Measurements from ENCODE around the gene GPR137B. TPM values are rescaled to one million over a fixed set of nuclear protein-coding genes. Genes with fewer than 3 reads are reported as not detected.

Gene GPR137B
- total and polyA plus RNA-seq, 2 experiments from 2014 or later, result 4.5 to 11.1 TPM

DNA sequence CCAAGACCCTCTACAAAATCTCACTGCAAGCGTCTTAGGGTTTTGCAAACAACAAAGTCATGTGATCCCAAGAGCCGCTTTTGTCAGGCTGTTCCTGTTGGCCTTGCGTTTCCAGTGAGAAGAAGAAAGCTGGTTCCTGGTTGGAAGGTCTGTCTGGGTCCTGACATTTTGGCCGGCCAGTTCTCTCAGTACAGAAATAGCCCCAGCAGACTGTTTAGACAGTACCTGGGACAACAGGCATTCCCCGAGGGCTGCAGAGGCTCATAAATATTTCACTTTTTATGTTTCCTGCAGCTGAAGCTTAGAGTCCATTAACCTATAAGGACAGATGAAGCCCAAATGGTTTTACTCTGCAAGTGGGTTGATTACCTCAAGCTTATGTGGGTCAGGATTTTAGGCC lies 8.6 kb downstream of the GPR137B start (continued):
- TF ChIP-seq POLR2AphosphoS5 (IDR thresholded peaks at IDR 0.05; ENCODE audit: low read depth) (no peak), CREB1 (CRISPR knock-in tag; IDR thresholded peaks at IDR 0.05; ENCODE audit: low read depth) (no peak)
- TF ChIP-seq, protein P1, sequence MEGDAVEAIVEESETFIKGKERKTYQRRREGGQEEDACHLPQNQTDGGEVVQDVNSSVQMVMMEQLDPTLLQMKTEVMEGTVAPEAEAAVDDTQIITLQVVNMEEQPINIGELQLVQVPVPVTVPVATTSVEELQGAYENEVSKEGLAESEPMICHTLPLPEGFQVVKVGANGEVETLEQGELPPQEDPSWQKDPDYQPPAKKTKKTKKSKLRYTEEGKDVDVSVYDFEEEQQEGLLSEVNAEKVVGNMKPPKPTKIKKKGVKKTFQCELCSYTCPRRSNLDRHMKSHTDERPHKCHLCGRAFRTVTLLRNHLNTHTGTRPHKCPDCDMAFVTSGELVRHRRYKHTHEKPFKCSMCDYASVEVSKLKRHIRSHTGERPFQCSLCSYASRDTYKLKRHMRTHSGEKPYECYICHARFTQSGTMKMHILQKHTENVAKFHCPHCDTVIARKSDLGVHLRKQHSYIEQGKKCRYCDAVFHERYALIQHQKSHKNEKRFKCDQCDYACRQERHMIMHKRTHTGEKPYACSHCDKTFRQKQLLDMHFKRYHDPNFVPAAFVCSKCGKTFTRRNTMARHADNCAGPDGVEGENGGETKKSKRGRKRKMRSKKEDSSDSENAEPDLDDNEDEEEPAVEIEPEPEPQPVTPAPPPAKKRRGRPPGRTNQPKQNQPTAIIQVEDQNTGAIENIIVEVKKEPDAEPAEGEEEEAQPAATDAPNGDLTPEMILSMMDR (conservative IDR thresholded peaks at IDR 0.05; ENCODE audit: low read depth in 2 of 2), result no peak
- TF ChIP-seq, protein P2, sequence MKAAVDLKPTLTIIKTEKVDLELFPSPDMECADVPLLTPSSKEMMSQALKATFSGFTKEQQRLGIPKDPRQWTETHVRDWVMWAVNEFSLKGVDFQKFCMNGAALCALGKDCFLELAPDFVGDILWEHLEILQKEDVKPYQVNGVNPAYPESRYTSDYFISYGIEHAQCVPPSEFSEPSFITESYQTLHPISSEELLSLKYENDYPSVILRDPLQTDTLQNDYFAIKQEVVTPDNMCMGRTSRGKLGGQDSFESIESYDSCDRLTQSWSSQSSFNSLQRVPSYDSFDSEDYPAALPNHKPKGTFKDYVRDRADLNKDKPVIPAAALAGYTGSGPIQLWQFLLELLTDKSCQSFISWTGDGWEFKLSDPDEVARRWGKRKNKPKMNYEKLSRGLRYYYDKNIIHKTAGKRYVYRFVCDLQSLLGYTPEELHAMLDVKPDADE (IDR thresholded peaks at IDR 0.05), result no peak

DNA sequence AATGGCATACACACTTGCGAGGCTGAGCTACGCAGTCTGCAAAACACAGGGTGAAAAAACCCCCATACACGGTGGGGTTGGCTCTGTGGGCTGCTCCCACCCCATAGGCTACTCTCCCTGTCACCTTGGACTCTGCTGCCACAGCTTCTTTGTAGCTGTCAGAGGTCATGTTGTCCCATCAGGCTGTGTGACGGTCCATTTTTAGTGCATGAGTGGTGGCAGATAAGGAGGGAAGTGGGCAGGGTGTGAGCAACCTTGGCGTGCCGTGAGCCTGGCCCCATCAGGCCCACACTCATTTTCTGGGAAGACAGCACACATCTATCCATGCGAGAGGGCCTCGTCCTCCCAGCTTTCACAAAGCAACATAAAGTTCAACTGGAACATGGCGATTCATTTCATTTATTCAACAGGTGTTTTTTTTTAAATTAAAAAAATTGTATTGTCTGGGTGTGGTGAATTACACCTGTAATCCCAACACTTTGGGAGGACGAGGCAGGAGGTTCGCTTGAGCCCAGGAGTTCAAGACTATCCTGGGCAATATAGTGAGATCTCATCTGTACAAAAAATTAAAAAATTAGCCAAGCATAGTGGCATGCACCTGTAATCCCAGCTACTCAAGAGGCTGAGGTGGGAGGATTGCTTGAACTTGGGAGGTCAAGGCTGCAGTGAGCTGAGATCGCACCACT lies 9.5 kb downstream of the GPR137B start:
- H3K9me2 ChIP-seq (ENCODE audit: insufficient read depth), result no peaks in the 10 kb centered on the region
- peaks cover 5% of the 10 kb centered on the region for H3K27me3 Mint-ChIP-seq (ENCODE audit: insufficient read depth, low read depth, poor library complexity)
- no peak overlapping the region for H3K27ac Mint-ChIP-seq
- H3K9me3 Mint-ChIP-seq, result no peaks in the 10 kb centered on the region
- no peaks in the 10 kb centered on the region for H3K4me1 ChIP-seq (ENCODE audit: insufficient read depth)
- H2AFZ ChIP-seq, result no peak overlapping the region
- peaks cover 24% of the 10 kb centered on the region; the same call in 1 of the 2 replicates for H3K79me2 ChIP-seq (replicated peaks; ENCODE audit: insufficient read depth)
- H4K20me1 ChIP-seq (replicated peaks; ENCODE audit: insufficient read depth), result peaks cover 4% of the 10 kb centered on the region
- no peak overlapping the region for H3K4me2 ChIP-seq
- ATAC-seq (no peak), DNase-seq (ENCODE audit: low spot score) (no peak)
- H3K27me3 ChIP-seq (ENCODE audit: insufficient read depth), result no peaks in the 10 kb centered on the region
- H3K36me3 Mint-ChIP-seq (ENCODE audit: low read depth), result no peaks in the 10 kb centered on the region
- no peaks in the 10 kb centered on the region for H3K36me3 ChIP-seq (ENCODE audit: insufficient read depth)
- no peak overlapping the region for H3K27ac ChIP-seq (ENCODE audit: low read depth)
- H3K4me3 ChIP-seq, result no peak overlapping the region
- no peak overlapping the region for H3K4me3 Mint-ChIP-seq
- H3K4me1 Mint-ChIP-seq, result peaks cover 27% of the 10 kb centered on the region
- H3F3A ChIP-seq (replicated peaks; ENCODE audit: low read depth), result no peaks in the 10 kb centered on the region
- no peak for TF ChIP-seq EZH2phosphoT487 (IDR thresholded peaks at IDR 0.05; ENCODE audit: unreplicated experiment)
- TF ChIP-seq, protein P3, sequence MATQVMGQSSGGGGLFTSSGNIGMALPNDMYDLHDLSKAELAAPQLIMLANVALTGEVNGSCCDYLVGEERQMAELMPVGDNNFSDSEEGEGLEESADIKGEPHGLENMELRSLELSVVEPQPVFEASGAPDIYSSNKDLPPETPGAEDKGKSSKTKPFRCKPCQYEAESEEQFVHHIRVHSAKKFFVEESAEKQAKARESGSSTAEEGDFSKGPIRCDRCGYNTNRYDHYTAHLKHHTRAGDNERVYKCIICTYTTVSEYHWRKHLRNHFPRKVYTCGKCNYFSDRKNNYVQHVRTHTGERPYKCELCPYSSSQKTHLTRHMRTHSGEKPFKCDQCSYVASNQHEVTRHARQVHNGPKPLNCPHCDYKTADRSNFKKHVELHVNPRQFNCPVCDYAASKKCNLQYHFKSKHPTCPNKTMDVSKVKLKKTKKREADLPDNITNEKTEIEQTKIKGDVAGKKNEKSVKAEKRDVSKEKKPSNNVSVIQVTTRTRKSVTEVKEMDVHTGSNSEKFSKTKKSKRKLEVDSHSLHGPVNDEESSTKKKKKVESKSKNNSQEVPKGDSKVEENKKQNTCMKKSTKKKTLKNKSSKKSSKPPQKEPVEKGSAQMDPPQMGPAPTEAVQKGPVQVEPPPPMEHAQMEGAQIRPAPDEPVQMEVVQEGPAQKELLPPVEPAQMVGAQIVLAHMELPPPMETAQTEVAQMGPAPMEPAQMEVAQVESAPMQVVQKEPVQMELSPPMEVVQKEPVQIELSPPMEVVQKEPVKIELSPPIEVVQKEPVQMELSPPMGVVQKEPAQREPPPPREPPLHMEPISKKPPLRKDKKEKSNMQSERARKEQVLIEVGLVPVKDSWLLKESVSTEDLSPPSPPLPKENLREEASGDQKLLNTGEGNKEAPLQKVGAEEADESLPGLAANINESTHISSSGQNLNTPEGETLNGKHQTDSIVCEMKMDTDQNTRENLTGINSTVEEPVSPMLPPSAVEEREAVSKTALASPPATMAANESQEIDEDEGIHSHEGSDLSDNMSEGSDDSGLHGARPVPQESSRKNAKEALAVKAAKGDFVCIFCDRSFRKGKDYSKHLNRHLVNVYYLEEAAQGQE (IDR thresholded peaks at IDR 0.05; ENCODE audit: unreplicated experiment), result no peak
- TF ChIP-seq ZNF331 (CRISPR knock-in tag; IDR thresholded peaks at IDR 0.05; ENCODE audit: low read depth), result no peak
- no peak for TF ChIP-seq EZH2 (IDR thresholded peaks at IDR 0.05; ENCODE audit: low read depth, unreplicated experiment)
- TF ChIP-seq JUNB (IDR thresholded peaks at IDR 0.05; ENCODE audit: unreplicated experiment), result no peak
- no peak for TF ChIP-seq STAT1 (IDR thresholded peaks at IDR 0.05; ENCODE audit: unreplicated experiment)
- TF ChIP-seq POLR2AphosphoS5 (IDR thresholded peaks at IDR 0.05; ENCODE audit: low read depth), result no peak
- TF ChIP-seq, protein P1 (conservative IDR thresholded peaks at IDR 0.05; ENCODE audit: low read depth in 2 of 2), result no peak
- TF ChIP-seq ZNF114 (CRISPR knock-in tag; IDR thresholded peaks at IDR 0.05), result no peak
- TF ChIP-seq, protein P2 (IDR thresholded peaks at IDR 0.05), result no peak
- TF ChIP-seq CREB1 (CRISPR knock-in tag; IDR thresholded peaks at IDR 0.05; ENCODE audit: low read depth), result no peak
- TF ChIP-seq NANOG (IDR thresholded peaks at IDR 0.05; ENCODE audit: borderline replicate concordance), result no peak
